ENCODE results near the gene GARIN5A.

The GARIN5A gene

GRCh38 chr19:50508843-50509190 lies 32.2 kb upstream of the GARIN5A start:
- DNase-seq (ENCODE audit: low spot score) = no peak

GRCh38 chr19:50507376-50507775 lies 30.7 kb upstream of the GARIN5A start:
- DNase-seq (ENCODE audit: low spot score) = no peak

GRCh38 chr19:50506700-50507099 lies 30.1 kb upstream of the GARIN5A start:
- DNase-seq (ENCODE audit: low spot score) = no peak

GRCh38 chr19:50505856-50506611 lies 29.4 kb upstream of the GARIN5A start:
- no peak for DNase-seq (ENCODE audit: low spot score)

GRCh38 chr19:50501568-50502475 lies 25.2 kb upstream of the GARIN5A start:
- DNase-seq (ENCODE audit: low spot score) = no peak

- no peak for DNase-seq (ENCODE audit: low spot score)
Observed at GRCh38 chr19:50501186-50501567, 24.5 kb upstream of the GARIN5A start.

GRCh38 chr19:50500753-50501151 lies 24.1 kb upstream of the GARIN5A start:
- no peak for DNase-seq (ENCODE audit: low spot score)

- no peak for DNase-seq (ENCODE audit: low spot score)
Observed at GRCh38 chr19:50500060-50500752, 23.6 kb upstream of the GARIN5A start.

GRCh38 chr19:50498219-50499056 lies 21.8 kb upstream of the GARIN5A start:
- DNase-seq (ENCODE audit: low spot score) = no peak

- no peak for DNase-seq (ENCODE audit: low spot score)
Observed at GRCh38 chr19:50497022-50497405, 20.4 kb upstream of the GARIN5A start.

GRCh38 chr19:50496189-50497021 lies 19.8 kb upstream of the GARIN5A start:
- DNase-seq (ENCODE audit: low spot score) = no peak

GRCh38 chr19:50495020-50495531 lies 18.4 kb upstream of the GARIN5A start:
- no peak for DNase-seq (ENCODE audit: low spot score)

GRCh38 chr19:50494186-50495019 lies 17.8 kb upstream of the GARIN5A start:
- DNase-seq (ENCODE audit: low spot score) = no peak

GRCh38 chr19:50493171-50493570 lies 16.5 kb upstream of the GARIN5A start:
- no peak for DNase-seq (ENCODE audit: low spot score)

GRCh38 chr19:50492303-50493052 lies 15.8 kb upstream of the GARIN5A start:
- DNase-seq (ENCODE audit: low spot score) = no peak

- no peak for DNase-seq (ENCODE audit: low spot score)
Observed at GRCh38 chr19:50490991-50491472, 14.4 kb upstream of the GARIN5A start.

GRCh38 chr19:50490411-50490811 lies 13.8 kb upstream of the GARIN5A start:
- DNase-seq (ENCODE audit: low spot score) = no peak

- DNase-seq (ENCODE audit: low spot score) = no peak
Observed at GRCh38 chr19:50489461-50490011, 12.9 kb upstream of the GARIN5A start.
